Neural cell (in vitro differentiated cells): Measurements from ENCODE around the gene GSG1L2. TPM values are rescaled to one million over a fixed set of nuclear protein-coding genes. Genes with fewer than 3 reads are reported as not detected.

Experiments
- H2AFZ ChIP-seq: fragments of 200-600, 300-800 bp; sonication (generic), shearing (Covaris generic); 2 replicates; pipeline ENCODE4 v1.6.0; 2014; ENCODE audit warnings: low read depth, mild to moderate bottlenecking, antibody characterized with exemption, low read length, moderate library complexity
- H3F3A ChIP-seq: fragments of 200-600 bp; shearing (Covaris generic); 2 replicates; pipeline ENCODE4 v1.6.1; 2016; ENCODE audit warnings: mild to moderate bottlenecking, moderate library complexity, mixed read lengths, antibody characterized with exemption, low read length; ENCODE audit not compliant: insufficient read depth, poor library complexity, severe bottlenecking
- H3K27ac ChIP-seq: fragments of 200-600, 300-800 bp; sonication (generic), shearing (Covaris generic); 2 replicates; pipeline ENCODE4 v1.5.1; 2014; ENCODE audit warnings: mild to moderate bottlenecking, low read length, moderate library complexity
- H3K27me3 ChIP-seq: fragments of 300-800, 200-600 bp; sonication (generic), shearing (Covaris generic); 2 replicates; pipeline ENCODE4 v1.6.0; 2014; ENCODE audit warnings: mild to moderate bottlenecking, low read depth, low read length, moderate library complexity; ENCODE audit not compliant: insufficient read depth
- H3K36me3 ChIP-seq: fragments of 300-800, 200-600 bp; sonication (generic), shearing (Covaris generic); 2 replicates; pipeline ENCODE4 v1.5.1; 2014; ENCODE audit warnings: mild to moderate bottlenecking, antibody characterized with exemption, low read length, moderate library complexity; ENCODE audit not compliant: insufficient read depth
- H3K4me2 ChIP-seq: fragments of 300-800, 200-600 bp; sonication (generic), shearing (Covaris generic); 2 replicates; pipeline ENCODE4 v1.6.0; 2014; ENCODE audit warnings: mild to moderate bottlenecking, low read length
- H3K4me3 ChIP-seq: fragments of 300-800, 200-600 bp; sonication (generic), shearing (Covaris generic); 2 replicates; pipeline ENCODE4 v1.5.1; 2014; ENCODE audit warnings: mild to moderate bottlenecking, low read length, moderate library complexity
- H3K79me2 ChIP-seq: fragments of 200-600 bp; shearing (Covaris generic); replicated peaks from 2 replicates; pipeline ENCODE4 v1.6.0; 2014; ENCODE audit warnings: mild to moderate bottlenecking, low read length, moderate library complexity; ENCODE audit not compliant: insufficient read depth
- H3K9ac ChIP-seq: fragments of 300-800, 200-600 bp; sonication (generic), shearing (Covaris generic); 2 replicates; pipeline ENCODE4 v1.6.1; 2016; ENCODE audit warnings: mild to moderate bottlenecking, low read length, mixed read lengths
- H3K9me2 ChIP-seq: fragments of 200-600 bp; shearing (Covaris generic); 2 replicates; pipeline ENCODE4 v1.6.1; 2016; ENCODE audit warnings: mild to moderate bottlenecking, low read length, mixed read lengths; ENCODE audit not compliant: insufficient read depth
- H3K9me3 ChIP-seq: fragments of 200-600, 300-800 bp; sonication (generic), shearing (Covaris generic); 2 replicates; pipeline ENCODE4 v1.6.1; 2016; ENCODE audit warnings: mild to moderate bottlenecking, mixed run types, low read length, moderate library complexity, mixed read lengths
- H4K20me1 ChIP-seq: fragments of 200-600 bp; shearing (Covaris generic); 2 replicates; pipeline ENCODE4 v1.6.1; 2016; ENCODE audit warnings: mild to moderate bottlenecking, mixed run types; ENCODE audit not compliant: insufficient read depth
- CTCF ChIP-seq: fragments of 450-650 bp; IDR thresholded peaks from 2 replicates; pipeline ENCODE4 v1.5.1; 2014; ENCODE audit warnings: antibody characterized with exemption, mild to moderate bottlenecking, moderate library complexity; ENCODE audit not compliant: poor library complexity, severe bottlenecking
- EP300 ChIP-seq: fragments of 450-650 bp; conservative IDR thresholded peaks from 2 replicates; pipeline ENCODE4 v1.6.1; 2014; ENCODE audit warnings: antibody characterized with exemption, mild to moderate bottlenecking, moderate library complexity; ENCODE audit not compliant: poor library complexity, severe bottlenecking
- EZH2 ChIP-seq: fragments of 200-600, 300-800 bp; shearing (Covaris generic), sonication (generic); IDR thresholded peaks from 2 replicates; pipeline ENCODE4 v1.6.1; 2014; ENCODE audit warnings: antibody characterized with exemption, low read length, borderline replicate concordance, mild to moderate bottlenecking; ENCODE audit not compliant: insufficient read depth, poor library complexity, severe bottlenecking
- MXI1 ChIP-seq: fragments of 450-650 bp; conservative IDR thresholded peaks from 2 replicates; pipeline ENCODE4 v1.6.1; 2014; ENCODE audit warnings: antibody characterized with exemption, mild to moderate bottlenecking; ENCODE audit not compliant: poor library complexity, severe bottlenecking
- POLR2AphosphoS5 ChIP-seq: IDR thresholded peaks from 2 replicates; pipeline ENCODE4 v1.6.1; 2012
- RAD21 ChIP-seq: fragments of 450-650 bp; conservative IDR thresholded peaks from 2 replicates; pipeline ENCODE4 v1.6.1; 2014; ENCODE audit warnings: antibody characterized with exemption, mild to moderate bottlenecking, moderate library complexity
- REST ChIP-seq: IDR thresholded peaks from 2 replicates; pipeline ENCODE4 v1.6.1; 2012; ENCODE audit warnings: borderline replicate concordance
- SMC3 ChIP-seq: fragments of 450-650 bp; conservative IDR thresholded peaks from 2 replicates; pipeline ENCODE4 v1.6.1; 2014; ENCODE audit warnings: antibody characterized with exemption, mild to moderate bottlenecking, moderate library complexity; ENCODE audit not compliant: poor library complexity
- TAF1 ChIP-seq: IDR thresholded peaks from 2 replicates; pipeline ENCODE4 v1.6.1; 2012; ENCODE audit warnings: low read depth
- polyA plus RNA-seq: library from polyadenylated mRNA; depleted of rRNA; stranded (reverse); fragments of >200 nt; gene quantifications from 2 replicates; pipeline ENCODE4 v1.2.3, GENCODE V29; 2014

GSG1L2 gene
- polyA plus RNA-seq, 1 donor from 2014 or later, result not detected

GRCh38 chr17:9862220-9862619, 40.3 kb upstream of the GSG1L2 start:
- Histone ChIP-seq H3K27ac (no peak overlapping the region), H3F3A (no peaks in the 10 kb centered on the region), H2AFZ (no peak overlapping the region), H3K36me3 (no peaks in the 10 kb centered on the region), H3K9me2 (no peaks in the 10 kb centered on the region), H3K9me3 (peaks cover 4% of the 10 kb centered on the region), H3K4me2 (no peak overlapping the region), H3K27me3 (no peaks in the 10 kb centered on the region), H3K79me2 (no peaks in the 10 kb centered on the region), H4K20me1 (no peaks in the 10 kb centered on the region), H3K4me3 (no peak overlapping the region), H3K9ac (no peak overlapping the region)
- no peak for TF ChIP-seq SMC3
- no peak for TF ChIP-seq REST
- no peak for TF ChIP-seq POLR2AphosphoS5
- no peak for TF ChIP-seq TAF1
- TF ChIP-seq CTCF, result no peak
- TF ChIP-seq MXI1, result no peak
- TF ChIP-seq EP300, result no peak
- TF ChIP-seq EZH2, result no peak
- TF ChIP-seq RAD21, result no peak

GRCh38 chr17:9860851-9861250, 39.0 kb upstream of the GSG1L2 start:
- no peaks in the 10 kb centered on the region for H3K27me3 ChIP-seq
- no peaks in the 10 kb centered on the region for H3K9me2 ChIP-seq
- H4K20me1 ChIP-seq, result no peaks in the 10 kb centered on the region
- H3K4me2 ChIP-seq, result no peak overlapping the region
- H2AFZ ChIP-seq, result no peak overlapping the region
- no peak overlapping the region for H3K9ac ChIP-seq
- no peaks in the 10 kb centered on the region for H3K79me2 ChIP-seq
- peaks cover 4% of the 10 kb centered on the region for H3K9me3 ChIP-seq
- TF ChIP-seq CTCF, result no peak
- no peak for TF ChIP-seq SMC3
- TF ChIP-seq REST, result no peak
- no peak for TF ChIP-seq MXI1
- no peak for TF ChIP-seq EZH2
- no peak for TF ChIP-seq RAD21
- TF ChIP-seq TAF1, result no peak
- no peak for TF ChIP-seq POLR2AphosphoS5
- no peak for TF ChIP-seq EP300
- H3F3A ChIP-seq, result no peaks in the 10 kb centered on the region
- no peak overlapping the region for H3K4me3 ChIP-seq
- no peak overlapping the region for H3K27ac ChIP-seq
- no peaks in the 10 kb centered on the region for H3K36me3 ChIP-seq
